Measurements from ENCODE around the gene RFLNA.

DNA sequence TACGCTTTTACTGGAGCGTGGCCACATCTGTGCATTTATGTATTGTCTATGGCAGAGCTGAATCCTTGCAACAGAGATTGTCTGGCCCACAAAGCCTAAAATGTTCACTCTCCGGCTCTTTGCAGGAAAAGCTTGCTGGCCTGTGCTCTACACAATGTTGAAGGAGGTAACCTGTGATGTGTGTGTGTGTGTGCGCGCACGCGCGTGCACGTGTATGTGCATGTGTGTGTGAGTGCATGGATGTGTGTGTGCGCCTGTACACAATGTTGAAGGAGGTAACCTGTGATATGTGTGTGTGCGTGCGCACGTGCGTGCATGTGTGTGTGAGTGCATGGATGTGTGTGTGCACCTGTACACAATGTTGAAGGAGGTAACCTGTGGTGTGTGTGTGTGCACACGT lies 62.7 kb downstream of the RFLNA start:
- TF ChIP-seq, protein P1, sequence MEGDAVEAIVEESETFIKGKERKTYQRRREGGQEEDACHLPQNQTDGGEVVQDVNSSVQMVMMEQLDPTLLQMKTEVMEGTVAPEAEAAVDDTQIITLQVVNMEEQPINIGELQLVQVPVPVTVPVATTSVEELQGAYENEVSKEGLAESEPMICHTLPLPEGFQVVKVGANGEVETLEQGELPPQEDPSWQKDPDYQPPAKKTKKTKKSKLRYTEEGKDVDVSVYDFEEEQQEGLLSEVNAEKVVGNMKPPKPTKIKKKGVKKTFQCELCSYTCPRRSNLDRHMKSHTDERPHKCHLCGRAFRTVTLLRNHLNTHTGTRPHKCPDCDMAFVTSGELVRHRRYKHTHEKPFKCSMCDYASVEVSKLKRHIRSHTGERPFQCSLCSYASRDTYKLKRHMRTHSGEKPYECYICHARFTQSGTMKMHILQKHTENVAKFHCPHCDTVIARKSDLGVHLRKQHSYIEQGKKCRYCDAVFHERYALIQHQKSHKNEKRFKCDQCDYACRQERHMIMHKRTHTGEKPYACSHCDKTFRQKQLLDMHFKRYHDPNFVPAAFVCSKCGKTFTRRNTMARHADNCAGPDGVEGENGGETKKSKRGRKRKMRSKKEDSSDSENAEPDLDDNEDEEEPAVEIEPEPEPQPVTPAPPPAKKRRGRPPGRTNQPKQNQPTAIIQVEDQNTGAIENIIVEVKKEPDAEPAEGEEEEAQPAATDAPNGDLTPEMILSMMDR (optimal IDR thresholded peaks at IDR 0.05 in 1 of 3, IDR thresholded peaks at IDR 0.05 in 1 of 3, conservative IDR thresholded peaks at IDR 0.05 in 1 of 3; ENCODE audit: extremely low read depth in 1 of 3, insufficient read depth in 2 of 3, low read length in 3 of 3), result no peak
- no peak for TF ChIP-seq EZH2 (IDR thresholded peaks at IDR 0.05; ENCODE audit: low read length)
